Activated T-helper 1 cell treated with anti-CD3 and anti-CD28 coated beads, Interleukin-2, amount 50 U/mL, for 16 hours (primary cell): Measurements from ENCODE around the gene ALK.
"Not testable (repeated sequence)": the region's sequence is repeated elsewhere in the genome, so short reads cannot be mapped to it uniquely, and the experiment has no call there.

Experiments used
- DNase-seq, 2 donors: peaks; one replicate each; pipeline ENCODE4 v3.0.0-alpha.2; 2020; ENCODE audit warnings: low read depth in 1 of 2, low spot score in 1 of 2

The ALK gene

DNA sequence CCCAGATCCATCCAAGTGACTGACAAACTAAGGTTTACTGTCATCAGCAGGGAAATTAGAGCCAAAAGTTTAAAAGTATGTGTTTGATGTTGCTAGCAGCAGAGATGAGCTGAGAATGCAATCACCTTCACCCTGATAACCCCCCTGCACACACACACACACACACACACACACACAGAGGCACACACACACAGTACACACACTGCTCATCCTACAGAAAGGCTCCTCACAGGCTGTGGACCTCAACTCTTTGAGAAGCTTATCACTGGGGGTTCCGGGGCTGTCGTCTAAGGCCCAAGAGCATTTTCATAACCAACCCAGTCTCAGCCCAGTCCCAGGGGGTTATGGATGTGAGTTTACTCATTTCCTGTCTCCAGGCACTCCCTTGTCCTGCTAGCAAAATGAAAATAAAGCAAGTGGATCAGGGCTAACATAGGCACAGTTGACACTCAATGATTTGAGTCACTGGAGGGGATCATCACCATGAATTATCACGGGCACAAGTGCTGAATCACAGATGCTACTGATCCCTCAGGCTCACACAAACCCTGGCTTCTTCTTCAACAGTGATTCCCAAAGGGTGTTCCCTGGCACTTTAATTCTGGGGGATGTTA, 76.6 kb downstream of the ALK start:
- DNase-seq = no peak

GRCh38 chr2:29841386-29842004, 79.9 kb downstream of the ALK start:
- no peak for DNase-seq

GRCh38 chr2:29839306-29839705, 82.1 kb downstream of the ALK start:
- DNase-seq = no peak

GRCh38 chr2:29837925-29838324, 83.5 kb downstream of the ALK start:
- no peak for DNase-seq

GRCh38 chr2:29834624-29835023, 86.8 kb downstream of the ALK start:
- DNase-seq = no peak

DNA sequence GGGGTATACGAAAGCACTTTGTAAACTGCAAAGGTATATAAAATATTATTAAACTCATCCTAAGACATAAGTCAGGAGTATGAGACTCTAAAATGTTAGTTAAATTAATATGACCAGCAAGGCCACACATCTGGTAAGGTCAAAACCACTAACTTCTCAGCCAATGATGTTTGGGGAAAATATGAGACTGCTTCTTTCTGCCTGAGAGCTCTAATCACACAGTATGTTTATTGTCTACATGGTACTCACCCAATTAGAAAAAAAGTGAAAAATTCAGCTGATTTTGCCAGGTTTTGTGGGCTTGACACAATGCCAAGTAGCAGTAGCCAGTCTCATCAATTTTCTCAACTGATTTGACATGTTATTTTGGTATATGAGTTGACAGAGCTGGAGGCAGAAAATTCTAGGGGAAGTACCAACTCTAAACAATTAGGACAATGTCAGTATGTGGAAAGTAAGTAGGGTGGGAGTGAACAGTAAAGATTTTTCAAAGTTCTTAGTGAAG, 87.3 kb downstream of the ALK start:
- no peak for DNase-seq

DNA sequence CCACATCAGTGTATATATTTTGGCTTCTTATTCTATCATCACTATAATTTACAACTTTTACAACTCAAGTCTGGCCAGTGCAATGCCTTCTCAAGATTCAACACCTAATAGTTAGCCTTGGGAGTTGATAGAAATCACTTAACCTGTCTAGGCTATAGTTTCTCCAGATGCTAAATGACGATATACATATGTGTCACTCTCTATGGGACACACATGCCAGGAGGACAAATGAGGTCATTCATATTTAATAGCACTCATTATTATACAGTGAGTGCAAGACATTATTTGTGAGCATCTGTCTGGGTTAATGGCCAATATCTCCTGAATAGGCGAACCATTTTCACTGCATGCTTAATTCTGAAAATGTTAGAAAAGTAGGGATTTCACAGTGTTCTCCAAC, 89.8 kb downstream of the ALK start:
- DNase-seq = no peak

DNA sequence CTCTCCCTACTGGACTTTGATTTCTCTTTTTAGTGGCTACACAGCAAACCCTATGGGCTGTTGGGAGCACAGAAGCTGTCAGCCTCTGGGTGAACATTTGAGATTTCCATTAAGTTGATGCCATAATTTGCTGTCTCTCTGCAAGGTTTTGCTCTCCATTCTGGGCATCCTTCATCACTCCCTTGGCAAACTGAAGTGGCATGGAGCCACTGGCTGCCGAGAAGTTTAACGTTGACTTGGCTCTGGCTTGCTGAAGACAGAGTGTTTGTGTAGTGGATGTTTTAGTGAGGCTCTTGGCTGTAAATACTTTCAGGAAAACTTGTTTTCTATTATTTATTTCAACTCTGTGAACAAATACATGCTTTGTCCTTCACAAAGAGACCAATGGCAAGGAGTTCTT, 91.5 kb downstream of the ALK start:
- DNase-seq = no peak

DNA sequence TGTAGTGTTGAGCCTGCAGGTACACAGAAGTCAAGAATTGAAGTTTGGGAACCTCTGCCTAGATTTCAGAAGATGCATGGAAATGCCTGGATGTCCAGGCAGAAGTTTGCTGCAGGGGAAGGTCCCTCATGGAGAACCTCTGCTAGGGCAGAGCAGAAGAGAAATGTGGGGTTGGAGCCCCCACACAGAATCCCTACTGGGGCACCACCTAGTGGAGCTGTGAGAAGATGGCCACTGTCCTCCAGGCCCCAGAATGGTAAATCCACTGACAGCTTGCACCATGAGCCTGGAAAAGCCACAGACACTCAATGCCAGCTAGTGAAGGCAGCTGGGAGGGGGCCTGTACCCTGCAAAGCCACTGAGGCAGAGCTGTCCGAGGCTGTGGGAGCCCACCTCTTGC, 97.2 kb downstream of the ALK start:
- DNase-seq = not testable (repeated sequence)

DNA sequence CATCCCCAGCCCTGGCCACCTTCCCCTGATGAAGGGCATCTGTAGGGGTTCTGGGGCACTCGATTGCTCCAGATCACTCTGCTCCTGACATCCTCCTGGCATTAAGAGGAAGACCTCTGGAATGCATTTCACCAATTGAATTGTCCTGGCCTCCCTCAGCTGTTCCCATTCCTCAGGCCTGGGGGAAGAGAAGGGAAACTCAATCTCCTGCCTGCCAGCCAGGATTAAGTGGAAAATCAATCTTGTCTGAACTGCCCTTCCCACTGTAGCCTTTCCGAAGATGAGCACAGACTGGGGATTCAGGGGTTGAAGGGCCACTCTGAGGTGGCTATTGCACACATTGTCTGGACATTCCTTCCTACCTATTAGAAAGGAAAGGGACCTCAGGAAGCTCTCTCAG, 99.8 kb downstream of the ALK start:
- no peak for DNase-seq

DNA sequence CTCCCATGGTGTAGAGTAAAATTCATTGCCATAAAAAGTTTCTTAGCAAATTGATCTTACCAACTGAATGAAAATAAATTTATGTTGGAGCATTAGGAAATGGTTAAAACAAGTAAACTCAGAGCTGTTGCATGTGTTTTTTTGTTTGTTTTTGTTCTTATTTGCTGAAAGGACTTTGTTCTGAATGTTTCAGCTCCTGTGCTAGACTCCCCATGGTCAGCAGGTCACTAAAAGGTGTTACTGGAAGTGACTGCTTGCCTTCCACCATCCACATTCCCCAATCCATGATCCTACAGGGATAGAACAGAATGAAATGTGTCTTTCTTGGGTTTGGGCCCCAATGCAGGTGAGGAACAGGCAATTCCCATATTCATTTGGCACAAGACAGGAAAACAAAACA, 101.8 kb downstream of the ALK start:
- DNase-seq = no peak

DNA sequence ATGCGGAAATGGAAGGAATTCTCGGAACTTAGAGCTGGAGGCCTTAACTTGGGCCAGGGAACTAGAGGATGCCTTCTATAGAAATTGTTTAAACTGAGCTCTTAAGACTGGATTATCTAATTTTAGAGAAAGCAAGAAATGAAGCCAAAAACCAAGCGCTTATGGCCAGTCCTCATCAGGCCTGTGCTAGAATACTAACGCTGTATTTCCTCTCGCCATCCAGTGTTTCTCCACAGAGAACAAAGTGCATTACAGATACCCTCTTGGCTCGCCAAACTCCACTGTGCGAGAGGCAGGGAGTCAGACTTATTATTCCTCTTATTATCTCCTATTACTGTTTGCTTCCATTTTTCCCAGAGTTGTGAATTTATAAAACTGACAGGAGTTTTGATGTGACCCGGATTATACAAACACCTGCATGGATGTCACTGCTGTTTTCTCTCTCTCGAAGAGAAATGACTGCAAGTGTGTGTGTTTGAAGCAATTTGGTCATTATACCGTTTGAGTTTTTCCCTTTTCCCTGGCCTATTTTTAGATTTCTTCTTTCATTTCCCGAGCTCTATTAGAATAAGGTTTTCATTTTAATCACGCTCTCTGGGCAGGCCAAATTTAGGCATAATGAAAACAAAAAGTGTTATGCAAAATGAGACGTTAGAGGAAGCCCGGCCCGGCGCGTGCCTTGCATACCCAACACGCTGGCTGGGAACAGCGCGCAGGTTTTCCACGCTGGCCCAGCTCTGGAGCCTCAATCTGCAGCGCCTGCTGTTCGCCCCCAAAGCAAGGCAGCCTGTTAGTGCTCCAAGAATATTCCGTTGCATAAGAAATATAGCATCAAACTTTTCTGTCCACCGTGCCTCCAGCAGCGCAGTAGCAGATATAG, 103.3 kb downstream of the ALK start:
- DNase-seq = no peak

GRCh38 chr2:29817299-29817698, 104.1 kb downstream of the ALK start:
- no peak for DNase-seq

DNA sequence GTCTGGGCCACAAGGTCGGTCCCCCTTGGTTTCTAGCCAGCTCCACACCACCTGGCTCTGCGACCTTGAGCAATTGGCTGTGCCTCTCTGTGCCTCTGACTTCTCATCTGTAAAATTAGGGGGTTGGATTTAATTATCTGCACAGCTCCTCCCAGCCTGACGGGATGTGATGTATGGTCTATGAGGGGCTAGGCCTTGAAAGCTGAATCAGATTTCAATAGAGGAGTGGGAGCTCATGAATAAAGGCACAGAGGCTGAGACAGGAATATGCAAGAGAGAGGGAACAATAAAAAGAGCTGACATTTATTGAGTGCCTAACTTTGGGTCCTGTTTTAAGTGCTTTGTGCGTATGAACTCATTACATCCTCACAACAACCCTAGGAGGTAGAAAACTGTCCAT, 104.7 kb downstream of the ALK start:
- DNase-seq = no peak

- DNase-seq = no peak
Measured at GRCh38 chr2:29811378-29811777, 110.0 kb downstream of the ALK start.

- no peak for DNase-seq
Measured at GRCh38 chr2:29810956-29811355, 110.4 kb downstream of the ALK start.

DNA sequence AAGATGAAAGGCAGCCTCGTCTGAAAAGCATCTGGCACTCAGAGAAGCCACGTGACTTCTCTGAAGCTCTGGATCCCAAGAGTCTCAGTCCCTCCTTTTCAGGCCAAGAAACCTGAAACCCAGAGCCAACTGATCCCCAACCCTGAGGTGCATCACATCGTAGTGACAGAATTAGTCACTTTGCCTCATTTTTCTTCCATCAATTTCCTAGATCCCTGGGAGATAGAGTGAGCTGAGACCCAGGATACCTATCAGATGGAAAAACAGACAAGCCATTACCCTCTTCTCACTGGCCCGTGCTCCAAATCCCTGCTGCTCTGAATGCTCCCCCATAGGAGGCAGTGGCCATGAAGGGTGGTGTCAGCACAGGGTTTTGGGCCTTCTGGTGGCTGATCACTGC, 113.1 kb downstream of the ALK start:
- no peak for DNase-seq

DNA sequence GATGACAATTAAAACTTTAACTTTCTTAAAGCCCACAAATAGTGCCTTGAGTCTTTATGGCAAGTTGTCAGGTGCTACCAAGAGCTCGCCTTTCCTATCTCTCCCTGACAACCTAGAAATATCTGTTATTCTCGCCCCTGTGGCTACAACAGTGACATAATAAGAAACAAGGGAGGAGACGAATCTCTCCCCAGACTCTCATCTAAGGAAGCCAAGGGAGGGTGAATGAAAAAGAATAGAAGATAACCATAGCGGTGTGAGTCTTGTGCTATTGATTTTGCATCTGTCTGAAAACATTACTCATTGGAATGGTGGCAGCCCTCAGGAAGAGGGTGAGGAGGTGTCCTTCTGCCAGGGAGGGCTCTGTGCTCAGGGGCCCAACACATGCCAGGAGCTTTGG, 114.3 kb downstream of the ALK start:
- no peak for DNase-seq

DNA sequence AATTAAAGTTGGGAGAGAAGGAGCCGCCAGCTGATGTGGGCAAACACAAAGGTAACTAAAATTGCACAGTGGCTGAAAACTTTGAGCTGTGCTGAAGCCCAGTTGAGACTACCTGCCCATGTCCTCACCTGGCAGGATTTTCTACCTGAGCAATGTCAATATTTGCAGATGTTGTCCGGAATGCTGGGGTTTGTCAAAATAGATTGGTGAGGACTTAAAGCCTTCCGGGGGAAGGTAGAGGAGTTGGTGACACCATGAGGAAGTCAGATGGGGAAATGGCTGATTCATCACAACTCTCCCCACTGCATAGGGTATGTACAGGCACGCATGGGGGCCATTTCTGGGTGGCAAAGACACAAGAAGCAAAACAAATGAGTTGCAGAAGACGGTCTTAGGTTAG, 114.9 kb downstream of the ALK start:
- no peak for DNase-seq

GRCh38 chr2:29804671-29805070, 116.7 kb downstream of the ALK start:
- no peak for DNase-seq

GRCh38 chr2:29803537-29803936, 117.8 kb downstream of the ALK start:
- DNase-seq = no peak

GRCh38 chr2:29802986-29803385, 118.4 kb downstream of the ALK start:
- DNase-seq = no peak
